ENCODE data around the gene CAPN8. TPM values are rescaled to one million over a fixed set of nuclear protein-coding genes. Genes with fewer than 3 reads are reported as not detected.

The CAPN8 gene
- total RNA-seq, 1 experiment from 2014 or later, result 94.7 TPM

DNA sequence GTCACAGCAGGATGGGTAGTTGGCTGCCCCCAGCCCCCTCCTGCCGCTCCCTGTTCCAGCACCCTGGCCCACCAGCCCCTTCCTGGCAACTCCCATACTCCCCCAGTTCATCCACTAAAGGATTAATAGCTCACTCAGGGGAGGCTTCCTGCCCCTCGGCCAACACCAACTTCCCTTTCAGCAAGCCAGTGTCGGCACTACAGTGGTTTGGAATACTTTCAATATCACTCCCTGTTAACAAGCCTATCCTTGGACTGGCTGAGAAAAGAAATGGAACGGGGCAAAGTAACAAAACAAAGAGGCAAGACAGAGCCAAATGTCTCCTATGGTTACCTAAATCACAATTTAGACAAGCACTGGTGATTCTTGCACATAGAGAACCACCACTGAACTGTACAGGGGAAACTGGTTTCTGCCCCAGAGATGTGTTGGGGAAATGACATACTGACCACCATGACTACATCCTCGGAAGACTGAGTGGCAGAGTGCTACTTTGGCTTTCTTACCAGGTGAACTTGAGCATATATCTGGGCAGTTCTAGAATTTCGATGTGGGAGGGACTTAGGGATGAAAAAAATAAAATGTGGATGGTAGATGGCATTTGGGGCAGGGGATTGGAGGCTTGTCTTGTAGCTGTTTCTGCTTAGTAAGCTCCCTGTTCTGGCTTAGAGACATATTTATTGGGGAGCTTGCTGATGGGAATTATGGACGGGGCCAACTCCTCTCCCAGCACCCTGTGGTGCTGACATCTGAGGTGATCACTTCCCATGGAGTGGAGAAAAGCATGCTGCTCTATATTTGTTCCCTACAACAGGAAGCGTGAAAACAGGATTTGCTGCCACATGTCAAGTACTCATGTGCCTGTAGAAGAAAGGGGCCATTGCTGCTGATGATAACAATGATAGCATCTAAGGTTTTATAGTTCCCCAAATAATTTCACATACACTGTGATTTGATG is 39.7 kb upstream of the CAPN8 start:
- H3K36me3 ChIP-seq (ENCODE audit: low read depth), result no peaks in the 10 kb centered on the region
- intact Hi-C loops (cut with micrococcal nuclease; ENCODE audit: unreplicated experiment), result loop anchor here (5.0 to 10.0 kb wide), 5 partner anchors 200 to 1742 kb away; partner anchors contain the start of gene DNAH14
- BruUV-seq (replicated peaks), result no TSS peak
- peaks cover 90% of the 10 kb centered on the region for H3F3A ChIP-seq (ENCODE audit: insufficient read depth, low read depth)
- no peaks in the 10 kb centered on the region for H3K9me2 ChIP-seq (ENCODE audit: insufficient read depth)
- no peak for TF ChIP-seq EZH2 (IDR thresholded peaks at IDR 0.05; ENCODE audit: low read depth)
- TF ChIP-seq, protein P1, sequence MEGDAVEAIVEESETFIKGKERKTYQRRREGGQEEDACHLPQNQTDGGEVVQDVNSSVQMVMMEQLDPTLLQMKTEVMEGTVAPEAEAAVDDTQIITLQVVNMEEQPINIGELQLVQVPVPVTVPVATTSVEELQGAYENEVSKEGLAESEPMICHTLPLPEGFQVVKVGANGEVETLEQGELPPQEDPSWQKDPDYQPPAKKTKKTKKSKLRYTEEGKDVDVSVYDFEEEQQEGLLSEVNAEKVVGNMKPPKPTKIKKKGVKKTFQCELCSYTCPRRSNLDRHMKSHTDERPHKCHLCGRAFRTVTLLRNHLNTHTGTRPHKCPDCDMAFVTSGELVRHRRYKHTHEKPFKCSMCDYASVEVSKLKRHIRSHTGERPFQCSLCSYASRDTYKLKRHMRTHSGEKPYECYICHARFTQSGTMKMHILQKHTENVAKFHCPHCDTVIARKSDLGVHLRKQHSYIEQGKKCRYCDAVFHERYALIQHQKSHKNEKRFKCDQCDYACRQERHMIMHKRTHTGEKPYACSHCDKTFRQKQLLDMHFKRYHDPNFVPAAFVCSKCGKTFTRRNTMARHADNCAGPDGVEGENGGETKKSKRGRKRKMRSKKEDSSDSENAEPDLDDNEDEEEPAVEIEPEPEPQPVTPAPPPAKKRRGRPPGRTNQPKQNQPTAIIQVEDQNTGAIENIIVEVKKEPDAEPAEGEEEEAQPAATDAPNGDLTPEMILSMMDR (conservative IDR thresholded peaks at IDR 0.05), result no peak
- H2AFZ ChIP-seq, result no peak overlapping the region
- CTCF ChIA-PET, result interaction anchor here (0.6 kb wide), 1 partner anchor 12 kb away, joined by 8 read pairs; no protein-coding TSS in a partner anchor
- no peaks in the 10 kb centered on the region for H3K27me3 ChIP-seq (ENCODE audit: insufficient read depth, low read depth)
- H3K79me2 ChIP-seq (ENCODE audit: low read depth), result peaks cover 38% of the 10 kb centered on the region
- peaks cover 96% of the 10 kb centered on the region for H3K4me1 ChIP-seq (replicated peaks; ENCODE audit: insufficient read depth)
- DNase-seq, result peak; percentile 31 to 81
- POLR2A ChIA-PET (ENCODE audit: unreplicated experiment), result interaction anchor here (0.5 to 0.8 kb wide), 4 partner anchors 8 to 1741 kb away, joined by 5 to 20 read pairs (median 6); no protein-coding TSS in a partner anchor
- no peak overlapping the region for H3K4me3 ChIP-seq
- H4K20me1 ChIP-seq (ENCODE audit: insufficient read depth), result no peaks in the 10 kb centered on the region
- peak overlapping the region; percentile 87 for H3K4me2 ChIP-seq
- peak overlapping the region; percentile 96 for H3K27ac ChIP-seq
- H3K9me3 ChIP-seq (ENCODE audit: insufficient read depth, low read depth), result no peaks in the 10 kb centered on the region

DNA sequence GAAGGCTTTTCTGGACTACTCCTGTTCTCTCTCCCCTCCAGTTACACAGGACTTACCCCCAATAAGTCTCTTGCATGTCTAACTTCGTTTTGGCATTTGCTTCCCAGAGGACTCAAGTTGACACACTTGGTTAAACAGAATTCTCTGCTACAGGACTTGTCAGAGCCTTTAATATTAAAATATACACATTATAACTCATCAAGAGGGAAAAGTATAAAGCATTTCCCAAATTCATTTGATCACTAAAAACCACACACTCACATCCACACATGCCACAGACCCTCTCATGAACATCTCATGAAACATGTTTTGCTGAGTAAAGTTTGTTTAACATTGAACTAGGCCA is 38.1 kb upstream of the CAPN8 start:
- Histone ChIP-seq H4K20me1 (ENCODE audit: insufficient read depth) (no peaks in the 10 kb centered on the region), H3K27me3 (ENCODE audit: insufficient read depth, low read depth) (no peaks in the 10 kb centered on the region), H3K9me2 (ENCODE audit: insufficient read depth) (no peaks in the 10 kb centered on the region), H3K36me3 (ENCODE audit: low read depth) (no peaks in the 10 kb centered on the region), H3K4me3 (0 out of 2 replicates have a peak overlapping the region, but pooled peaks have one; percentile 57), H2AFZ (no peak overlapping the region), H3K4me1 (replicated peaks; ENCODE audit: insufficient read depth) (peaks cover 96% of the 10 kb centered on the region), H3K79me2 (ENCODE audit: low read depth) (peaks cover 30% of the 10 kb centered on the region), H3K9me3 (ENCODE audit: insufficient read depth, low read depth) (no peaks in the 10 kb centered on the region), H3K27ac (peak overlapping the region; percentile 100), H3F3A (ENCODE audit: insufficient read depth, low read depth) (peaks cover 97% of the 10 kb centered on the region), H3K4me2 (peak overlapping the region; percentile 94)
- TF ChIP-seq EZH2 (IDR thresholded peaks at IDR 0.05; ENCODE audit: low read depth), result no peak
- TF ChIP-seq, protein P1 (conservative IDR thresholded peaks at IDR 0.05), result no peak
- no TSS peak for BruUV-seq (replicated peaks)
- ChIA-PET CTCF (no interaction called here), POLR2A (ENCODE audit: unreplicated experiment) (no interaction called here)
- DNase-seq, result no peak
- intact Hi-C loops (cut with micrococcal nuclease; ENCODE audit: unreplicated experiment), result loop anchor here (5.0 to 10.0 kb wide), 5 partner anchors 201 to 1744 kb away; partner anchors contain the start of gene DNAH14

DNA sequence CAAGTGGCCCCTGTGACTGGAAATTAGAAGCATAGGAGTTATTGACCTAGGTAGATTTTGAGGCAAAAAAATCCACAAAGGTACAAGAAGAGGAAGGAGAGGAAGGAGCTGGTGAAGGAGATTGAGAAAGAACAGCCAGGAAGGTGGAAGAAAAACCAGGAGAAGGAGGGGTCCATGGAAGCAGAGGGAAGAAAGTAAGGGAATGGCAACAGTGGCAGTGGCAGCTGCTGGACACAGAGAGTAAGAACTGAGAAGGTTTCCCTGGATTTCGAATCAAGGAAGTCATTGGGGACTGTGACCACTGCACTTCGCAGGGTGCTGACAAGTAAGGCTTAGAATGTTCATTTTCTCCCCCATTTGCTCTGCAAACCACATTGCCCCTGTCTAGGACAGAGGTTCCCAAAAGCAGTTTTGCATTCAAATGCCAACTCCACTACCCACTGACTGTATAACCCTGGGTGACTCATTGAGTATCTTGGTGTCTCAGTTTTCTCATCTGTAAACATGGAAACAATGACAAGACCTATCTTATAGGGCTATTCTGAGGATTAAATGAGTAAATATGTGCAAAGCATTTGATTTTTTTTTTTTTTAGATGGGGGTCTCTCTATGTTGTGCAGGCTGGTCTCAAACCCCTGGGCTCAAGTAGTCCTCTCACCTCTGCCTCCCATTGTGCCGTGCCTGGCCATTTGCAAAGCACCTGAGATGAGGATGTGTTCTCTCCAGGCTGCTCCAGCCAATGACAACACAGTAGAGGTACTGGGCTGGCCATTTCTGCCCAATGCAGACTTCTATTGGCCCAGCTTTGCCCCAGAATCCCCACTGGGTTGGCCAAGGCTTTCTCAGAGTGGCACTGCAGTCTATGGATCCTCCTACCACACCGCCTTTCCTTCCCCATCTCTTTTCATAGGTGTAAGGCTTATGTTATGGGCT is 37.5 kb upstream of the CAPN8 start:
- no peak overlapping the region for H2AFZ ChIP-seq
- intact Hi-C loops (cut with micrococcal nuclease; ENCODE audit: unreplicated experiment), result loop anchor here (5.0 to 10.0 kb wide), 5 partner anchors 202 to 1744 kb away; partner anchors contain the start of gene DNAH14
- H3K36me3 ChIP-seq (ENCODE audit: low read depth), result no peaks in the 10 kb centered on the region
- TF ChIP-seq EZH2 (IDR thresholded peaks at IDR 0.05; ENCODE audit: low read depth), result no peak
- TF ChIP-seq, protein P1 (conservative IDR thresholded peaks at IDR 0.05), result no peak
- H3F3A ChIP-seq (ENCODE audit: insufficient read depth, low read depth), result peaks cover 95% of the 10 kb centered on the region
- peak overlapping the region; percentile 100 for H3K27ac ChIP-seq
- no peaks in the 10 kb centered on the region for H4K20me1 ChIP-seq (ENCODE audit: insufficient read depth)
- no peaks in the 10 kb centered on the region for H3K27me3 ChIP-seq (ENCODE audit: insufficient read depth, low read depth)
- POLR2A ChIA-PET (ENCODE audit: unreplicated experiment), result interaction anchor here (0.6 to 0.8 kb wide), 4 partner anchors 9 to 679 kb away, joined by 3 to 8 read pairs (median 4); no protein-coding TSS in a partner anchor
- peak overlapping the region; percentile 94 for H3K4me2 ChIP-seq
- peak overlapping the region; percentile 57 for H3K4me3 ChIP-seq
- no peaks in the 10 kb centered on the region for H3K9me2 ChIP-seq (ENCODE audit: insufficient read depth)
- peaks cover 28% of the 10 kb centered on the region for H3K79me2 ChIP-seq (ENCODE audit: low read depth)
- TSS peak; percentile 19 for BruUV-seq (replicated peaks)
- peak; percentile 45 to 88 for DNase-seq
- H3K4me1 ChIP-seq (replicated peaks; ENCODE audit: insufficient read depth), result peaks cover 94% of the 10 kb centered on the region
- CTCF ChIA-PET, result no interaction called here
- H3K9me3 ChIP-seq (ENCODE audit: insufficient read depth, low read depth), result no peaks in the 10 kb centered on the region

Data from PC-9 (cell line).